Adrenal gland (tissue), 5 donors: ENCODE results near the gene SEMA6A.

Source experiments
- POLR2A ChIP-seq, 2 donors: fragments of 450-650 bp; IDR thresholded peaks; one replicate each; pipeline ENCODE4 v1.6.1; 2017; ENCODE audit warnings: antibody characterized with exemption in 2 of 2, mild to moderate bottlenecking in 2 of 2, moderate library complexity in 1 of 2
- TF ChIP-seq, protein P1 (sequence below), 6 experiments: fragments of 450-650 bp in 4 of 6; fragments of 200-600 bp in 2 of 6; sonication (generic) in 1 of 6; IDR thresholded peaks; 1 replicate in 5 of 6; 2 replicates in 1 of 6; pipeline versions ENCODE4 v1.5.1 to v1.8.0; 2016 to 2021; ENCODE audit warnings: antibody characterized with exemption in 6 of 6, mild to moderate bottlenecking in 2 of 6, moderate library complexity in 1 of 6
- donor health status: DM: no; HTN: no; CAD: no.

DNA sequence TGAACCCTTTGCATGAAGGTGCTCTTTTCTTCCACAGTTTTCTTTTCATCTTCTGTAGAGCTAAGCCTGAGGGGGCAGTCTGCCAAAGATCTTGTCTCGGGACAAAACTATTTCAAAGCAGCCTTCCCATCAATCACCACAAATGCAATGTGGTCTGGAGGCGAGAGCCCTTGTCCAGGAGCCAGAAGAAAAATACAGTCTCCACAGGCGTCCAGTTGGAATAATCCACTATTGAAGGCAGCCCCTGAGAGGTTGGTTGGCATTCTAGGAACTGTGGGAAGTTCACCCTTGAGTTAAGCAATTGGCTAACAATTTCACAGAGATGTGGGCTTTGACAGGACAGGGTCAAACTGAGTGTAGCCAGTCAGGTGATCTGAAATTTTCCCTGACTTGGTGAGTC is 72.0 kb downstream of the SEMA6A start:
- TF ChIP-seq, protein P1, sequence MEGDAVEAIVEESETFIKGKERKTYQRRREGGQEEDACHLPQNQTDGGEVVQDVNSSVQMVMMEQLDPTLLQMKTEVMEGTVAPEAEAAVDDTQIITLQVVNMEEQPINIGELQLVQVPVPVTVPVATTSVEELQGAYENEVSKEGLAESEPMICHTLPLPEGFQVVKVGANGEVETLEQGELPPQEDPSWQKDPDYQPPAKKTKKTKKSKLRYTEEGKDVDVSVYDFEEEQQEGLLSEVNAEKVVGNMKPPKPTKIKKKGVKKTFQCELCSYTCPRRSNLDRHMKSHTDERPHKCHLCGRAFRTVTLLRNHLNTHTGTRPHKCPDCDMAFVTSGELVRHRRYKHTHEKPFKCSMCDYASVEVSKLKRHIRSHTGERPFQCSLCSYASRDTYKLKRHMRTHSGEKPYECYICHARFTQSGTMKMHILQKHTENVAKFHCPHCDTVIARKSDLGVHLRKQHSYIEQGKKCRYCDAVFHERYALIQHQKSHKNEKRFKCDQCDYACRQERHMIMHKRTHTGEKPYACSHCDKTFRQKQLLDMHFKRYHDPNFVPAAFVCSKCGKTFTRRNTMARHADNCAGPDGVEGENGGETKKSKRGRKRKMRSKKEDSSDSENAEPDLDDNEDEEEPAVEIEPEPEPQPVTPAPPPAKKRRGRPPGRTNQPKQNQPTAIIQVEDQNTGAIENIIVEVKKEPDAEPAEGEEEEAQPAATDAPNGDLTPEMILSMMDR (IDR thresholded peaks at IDR 0.05), result no peak
- TF ChIP-seq POLR2A (IDR thresholded peaks at IDR 0.05), result peak in 1 of 2 donors; percentile 51
